Natural killer cell treated with Interleukin-12 subunit alpha and Interleukin-12 subunit beta and Interleukin-15 and Interleukin-18, amount 100 ng/mL, for 72 hours (primary cell): ENCODE measurements around the gene HOXD11. TPM values are rescaled to one million over a fixed set of nuclear protein-coding genes. Genes with fewer than 3 reads are reported as not detected.
A peak's percentile ranks its signal among the peaks of the same experiment; 100 is the strongest.

ENCODE experiments used
- ATAC-seq, 2 donors: fragments of 150-1000 bp; cut with Tn5 transposase in 1 of 2; sonication (Bioruptor Pico), chemical (Tn5 transposase) in 1 of 2; 2 replicates each; pipeline ENCODE4 v1.10.0; 2021
- DNase-seq: peaks from one replicate; pipeline ENCODE4 v3.0.0; 2022; ENCODE audit warnings: low spot score
- H3K27ac Mint-ChIP-seq, 2 donors: 1 replicate in 1 of 2; 2 replicates in 1 of 2; pipeline ENCODE4 v1.8.0; 2022; ENCODE audit warnings: mixed read lengths in 2 of 2, mild to moderate bottlenecking in 1 of 2, moderate library complexity in 1 of 2
- H3K27me3 Mint-ChIP-seq, 2 donors: 1 replicate in 1 of 2; 2 replicates in 1 of 2; pipeline ENCODE4 v1.8.0; 2022; ENCODE audit warnings: mixed read lengths in 2 of 2
- H3K36me3 Mint-ChIP-seq: one replicate; pipeline ENCODE4 v1.8.0; 2022; ENCODE audit warnings: mixed read lengths
- H3K4me1 Mint-ChIP-seq, 2 donors: 1 replicate in 1 of 2; 2 replicates in 1 of 2; pipeline ENCODE4 v1.8.0; 2022; ENCODE audit warnings: low read depth in 2 of 2, mixed read lengths in 2 of 2, mild to moderate bottlenecking in 1 of 2
- H3K4me3 Mint-ChIP-seq: one replicate; pipeline ENCODE4 v1.8.0; 2022; ENCODE audit warnings: mixed read lengths
- H3K9me3 Mint-ChIP-seq: 2 replicates; pipeline ENCODE4 v1.8.0; 2022; ENCODE audit warnings: mixed read lengths
- total RNA-seq, 2 donors: library from RNA; stranded (reverse); gene quantifications; one replicate each; pipeline ENCODE4 v1.2.3, GENCODE V29; 2022

The HOXD11 gene
- total RNA-seq, 2 donors from 2014 or later: not detected

GRCh38 chr2:176130147-176130956, 23.3 kb downstream of the HOXD11 start:
- Mint-ChIP-seq H3K4me1 (peaks cover 22 to 28% of the 10 kb centered on the region in 2 donors), H3K27me3 (peaks cover 62 to 85% of the 10 kb centered on the region in 2 donors), H3K36me3 (peaks cover 20% of the 10 kb centered on the region), H3K4me3 (peak overlapping the region; percentile 81), H3K9me3 (no peaks in the 10 kb centered on the region), H3K27ac (no peak overlapping the region)
- ATAC-seq: peak; percentile 63 to 64
- no peak for DNase-seq

GRCh38 chr2:176130957-176131847, 24.1 kb downstream of the HOXD11 start:
- DNase-seq (no peak), ATAC-seq (no peak)
- Mint-ChIP-seq H3K27ac (no peak overlapping the region), H3K4me1 (peaks cover 29 to 33% of the 10 kb centered on the region in 2 donors), H3K9me3 (no peaks in the 10 kb centered on the region), H3K36me3 (peaks cover 25% of the 10 kb centered on the region), H3K4me3 (peak overlapping the region; percentile 81), H3K27me3 (peaks cover 62 to 85% of the 10 kb centered on the region in 2 donors)

GRCh38 chr2:176131848-176132158, 24.7 kb downstream of the HOXD11 start:
- DNase-seq (no peak), ATAC-seq (no peak)
- Mint-ChIP-seq H3K4me1 (peaks cover 29 to 33% of the 10 kb centered on the region in 2 donors), H3K4me3 (peak overlapping the region; percentile 81), H3K27me3 (peaks cover 61 to 83% of the 10 kb centered on the region in 2 donors), H3K9me3 (no peaks in the 10 kb centered on the region), H3K36me3 (peaks cover 25% of the 10 kb centered on the region), H3K27ac (no peak overlapping the region)

- Mint-ChIP-seq H3K4me1 (peaks cover 29 to 33% of the 10 kb centered on the region in 2 donors), H3K9me3 (no peaks in the 10 kb centered on the region), H3K4me3 (peak overlapping the region; percentile 81), H3K27ac (no peak overlapping the region), H3K27me3 (peaks cover 61 to 81% of the 10 kb centered on the region in 2 donors), H3K36me3 (peaks cover 27% of the 10 kb centered on the region)
- ATAC-seq (no peak), DNase-seq (no peak)
Measured at GRCh38 chr2:176132205-176133171, 25.4 kb downstream of the HOXD11 start.

- Mint-ChIP-seq H3K4me3 (no peak overlapping the region), H3K27ac (no peak overlapping the region), H3K9me3 (no peaks in the 10 kb centered on the region), H3K27me3 (peaks cover 61 to 81% of the 10 kb centered on the region in 2 donors), H3K36me3 (peaks cover 28% of the 10 kb centered on the region), H3K4me1 (peaks cover 27 to 30% of the 10 kb centered on the region in 2 donors)
- DNase-seq (no peak), ATAC-seq (no peak)
Measured at GRCh38 chr2:176133389-176133788, 26.3 kb downstream of the HOXD11 start.

GRCh38 chr2:176134035-176134434, 27.0 kb downstream of the HOXD11 start:
- Mint-ChIP-seq H3K36me3 (peaks cover 32% of the 10 kb centered on the region), H3K4me3 (no peak overlapping the region)

GRCh38 chr2:176135035-176135440, 28.0 kb downstream of the HOXD11 start:
- DNase-seq (no peak), ATAC-seq (no peak)
- Mint-ChIP-seq H3K36me3 (peaks cover 35% of the 10 kb centered on the region), H3K9me3 (peaks cover 4% of the 10 kb centered on the region), H3K4me1 (peaks cover 33 to 34% of the 10 kb centered on the region in 2 donors), H3K27me3 (peaks cover 67 to 89% of the 10 kb centered on the region in 2 donors), H3K27ac (no peak overlapping the region), H3K4me3 (peak overlapping the region; percentile 24)

More at GRCh38 chr2:176134035-176134434, 27.0 kb downstream of the HOXD11 start:
- peaks cover 62 to 81% of the 10 kb centered on the region in 2 donors for H3K27me3 Mint-ChIP-seq
- H3K27ac Mint-ChIP-seq: no peak overlapping the region
- H3K9me3 Mint-ChIP-seq: no peaks in the 10 kb centered on the region
- ATAC-seq (no peak), DNase-seq (no peak)
- H3K4me1 Mint-ChIP-seq: peaks cover 30% of the 10 kb centered on the region in 2 donors

- H3K27me3 Mint-ChIP-seq: peaks cover 64 to 87% of the 10 kb centered on the region in 2 donors
- DNase-seq: no peak
- H3K36me3 Mint-ChIP-seq: peaks cover 35% of the 10 kb centered on the region
- no peak overlapping the region for H3K27ac Mint-ChIP-seq
- ATAC-seq: no peak
- no peak overlapping the region for H3K4me3 Mint-ChIP-seq
- peaks cover 34% of the 10 kb centered on the region in 2 donors for H3K4me1 Mint-ChIP-seq
- H3K9me3 Mint-ChIP-seq: peaks cover 4% of the 10 kb centered on the region
Measured at GRCh38 chr2:176136374-176137251, 29.5 kb downstream of the HOXD11 start.

GRCh38 chr2:176137252-176137580, 30.1 kb downstream of the HOXD11 start:
- no peak overlapping the region for H3K4me3 Mint-ChIP-seq
- H3K36me3 Mint-ChIP-seq: peaks cover 35% of the 10 kb centered on the region
- H3K4me1 Mint-ChIP-seq: peaks cover 31% of the 10 kb centered on the region in 2 donors
- peaks cover 4% of the 10 kb centered on the region for H3K9me3 Mint-ChIP-seq
- peaks cover 64 to 83% of the 10 kb centered on the region in 2 donors for H3K27me3 Mint-ChIP-seq
- DNase-seq (no peak), ATAC-seq (no peak)
- no peak overlapping the region for H3K27ac Mint-ChIP-seq

GRCh38 chr2:176137906-176138305, 30.8 kb downstream of the HOXD11 start:
- ATAC-seq: no peak

GRCh38 chr2:176138526-176138922, 31.4 kb downstream of the HOXD11 start:
- peaks cover 64 to 80% of the 10 kb centered on the region in 2 donors for H3K27me3 Mint-ChIP-seq
- H3K27ac Mint-ChIP-seq: no peak overlapping the region
- peak overlapping the region; percentile 60 for H3K4me3 Mint-ChIP-seq
- DNase-seq: no peak
- H3K9me3 Mint-ChIP-seq: peaks cover 4% of the 10 kb centered on the region
- no peak for ATAC-seq
- H3K36me3 Mint-ChIP-seq: peaks cover 31% of the 10 kb centered on the region
- peaks cover 25 to 27% of the 10 kb centered on the region in 2 donors for H3K4me1 Mint-ChIP-seq

More at GRCh38 chr2:176137906-176138305, 30.8 kb downstream of the HOXD11 start:
- DNase-seq: no peak
- Mint-ChIP-seq H3K9me3 (peaks cover 4% of the 10 kb centered on the region), H3K36me3 (peaks cover 31% of the 10 kb centered on the region), H3K27me3 (peaks cover 60 to 80% of the 10 kb centered on the region in 2 donors), H3K4me3 (no peak overlapping the region), H3K27ac (no peak overlapping the region), H3K4me1 (peaks cover 26 to 27% of the 10 kb centered on the region in 2 donors)

GRCh38 chr2:176138923-176139660, 32.0 kb downstream of the HOXD11 start:
- Mint-ChIP-seq H3K4me3 (peak overlapping the region; percentile 60), H3K27ac (no peak overlapping the region)

More at GRCh38 chr2:176138923-176139660, 32.0 kb downstream of the HOXD11 start:
- Mint-ChIP-seq H3K36me3 (peaks cover 28% of the 10 kb centered on the region), H3K27me3 (peaks cover 64 to 80% of the 10 kb centered on the region in 2 donors), H3K9me3 (peaks cover 4% of the 10 kb centered on the region), H3K4me1 (peaks cover 25 to 27% of the 10 kb centered on the region in 2 donors)
- DNase-seq (no peak), ATAC-seq (no peak)
